Endometrial microvascular endothelial cells (primary cell): ENCODE measurements around the gene DIP2C. TPM values are rescaled to one million over a fixed set of nuclear protein-coding genes. Genes with fewer than 3 reads are reported as not detected.
"Not testable (repeated sequence)": the region's sequence is repeated elsewhere in the genome, so short reads cannot be mapped to it uniquely, and the experiment has no call there.

Experiments used
- in situ Hi-C: cut with HindIII; loops from 2 replicates; pipeline ENCODE4 v1.10.0; 2017; ENCODE audit warnings: low sequenced_read_pairs, low pct_unique_long_range_greater_than_20kb; ENCODE audit errors: inconsistent ontology term
- total RNA-seq: library from RNA; depleted of rRNA; stranded (reverse); fragments of >200 nt; gene quantifications from one replicate; pipeline ENCODE4 v1.2.3, GENCODE V29; 2015; ENCODE audit errors: inconsistent ontology term

The DIP2C gene
- total RNA-seq, 1 donor from 2014 or later: 3.2 TPM

DNA sequence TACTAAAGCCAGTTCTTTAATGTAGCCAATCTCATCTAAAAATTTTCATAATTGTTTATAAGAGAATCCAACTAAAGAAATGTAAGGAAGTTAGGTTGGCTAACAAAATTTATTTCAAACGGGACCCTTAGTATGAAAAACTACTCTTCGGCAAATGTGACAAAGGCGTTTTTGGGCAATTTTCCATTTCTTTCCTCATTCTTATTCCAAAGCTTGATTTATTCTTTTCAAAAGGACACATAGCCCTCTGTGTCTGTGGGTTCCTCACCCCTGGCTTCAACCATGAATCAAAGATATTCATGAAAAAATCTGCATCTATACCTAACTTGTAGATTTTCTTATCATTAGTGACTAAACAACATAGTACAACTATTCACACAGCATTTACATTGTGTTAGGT lies 358.3 kb downstream of the DIP2C start:
- in situ Hi-C loops: no loop called here

DNA sequence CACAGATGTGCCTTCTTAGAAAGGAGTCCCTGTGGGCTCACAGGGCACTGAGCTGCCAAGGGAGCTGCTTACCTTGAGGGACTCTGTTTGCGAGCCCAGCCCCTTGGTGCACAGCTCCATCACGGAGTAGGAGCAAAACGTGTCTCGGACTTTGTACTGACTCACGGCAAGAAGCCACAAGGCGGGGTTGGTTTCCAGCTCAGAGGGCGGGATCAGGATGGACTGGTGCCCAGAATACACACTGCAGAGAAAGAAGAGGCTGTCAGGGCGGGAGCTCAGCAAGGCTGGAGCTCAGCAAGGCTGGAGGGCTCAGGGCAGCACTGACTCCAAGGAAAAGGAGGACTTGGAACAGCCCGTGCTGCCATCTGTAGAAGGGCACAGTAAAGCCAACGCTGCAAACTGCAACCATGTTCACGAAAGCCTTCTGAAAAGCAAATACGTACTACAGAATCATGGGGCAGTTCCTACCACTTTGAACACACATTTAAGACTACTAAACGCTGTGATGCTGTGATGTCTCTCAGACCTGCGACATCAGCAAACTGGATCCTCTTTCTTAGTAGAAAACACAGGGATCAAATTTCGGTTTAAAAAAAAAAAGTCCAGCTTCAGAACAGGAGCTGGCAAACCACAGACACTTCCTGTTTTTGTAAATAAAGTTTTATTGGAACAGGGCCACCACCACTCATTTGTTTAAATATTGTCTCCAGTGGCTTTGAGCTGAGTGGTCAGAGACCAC lies 359.9 kb downstream of the DIP2C start:
- in situ Hi-C loops: no loop called here

DNA sequence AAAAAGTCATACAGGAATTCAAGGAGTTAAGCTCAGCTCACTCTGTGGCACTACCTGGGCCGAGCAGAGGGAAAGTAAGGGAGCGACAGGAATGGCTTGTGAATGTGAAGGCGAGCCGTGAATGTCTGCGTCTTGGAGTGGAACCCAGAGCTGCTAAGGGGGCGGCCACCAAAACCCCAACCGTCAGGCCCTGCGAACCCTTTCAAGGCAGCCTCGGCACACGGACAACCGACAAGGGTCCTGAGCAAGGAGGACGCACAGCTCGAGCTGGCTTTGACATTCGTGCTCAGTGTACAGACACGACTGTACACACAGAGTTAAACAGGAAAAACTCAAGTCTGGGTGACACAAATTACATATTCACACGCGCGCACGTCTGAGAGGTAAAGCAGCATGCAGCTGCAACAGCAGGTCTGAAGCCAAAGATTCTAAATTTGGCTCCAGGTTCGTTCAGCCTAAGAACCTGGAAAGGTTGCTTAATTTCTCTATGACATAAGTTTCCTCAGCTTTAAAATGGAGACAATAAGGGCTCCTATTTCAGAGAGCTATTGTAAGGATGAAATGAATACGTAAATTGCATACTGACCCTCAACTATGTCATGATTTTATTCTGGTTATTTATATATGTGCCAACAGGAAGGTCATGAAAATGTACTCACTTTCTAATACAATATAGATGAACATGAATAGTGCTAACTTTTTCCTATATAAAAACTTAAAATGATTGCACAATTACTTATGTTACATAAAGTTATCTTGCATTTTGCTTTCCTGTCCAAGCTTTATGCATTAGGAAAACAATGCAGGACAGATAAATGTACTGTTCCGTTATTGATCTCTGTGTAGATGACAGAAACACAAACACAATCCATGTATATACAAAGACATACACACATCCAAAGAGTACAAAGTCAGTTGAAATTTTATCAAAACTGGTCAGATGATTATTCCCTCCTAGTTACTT lies 361.3 kb downstream of the DIP2C start:
- in situ Hi-C loops: no loop called here

DNA sequence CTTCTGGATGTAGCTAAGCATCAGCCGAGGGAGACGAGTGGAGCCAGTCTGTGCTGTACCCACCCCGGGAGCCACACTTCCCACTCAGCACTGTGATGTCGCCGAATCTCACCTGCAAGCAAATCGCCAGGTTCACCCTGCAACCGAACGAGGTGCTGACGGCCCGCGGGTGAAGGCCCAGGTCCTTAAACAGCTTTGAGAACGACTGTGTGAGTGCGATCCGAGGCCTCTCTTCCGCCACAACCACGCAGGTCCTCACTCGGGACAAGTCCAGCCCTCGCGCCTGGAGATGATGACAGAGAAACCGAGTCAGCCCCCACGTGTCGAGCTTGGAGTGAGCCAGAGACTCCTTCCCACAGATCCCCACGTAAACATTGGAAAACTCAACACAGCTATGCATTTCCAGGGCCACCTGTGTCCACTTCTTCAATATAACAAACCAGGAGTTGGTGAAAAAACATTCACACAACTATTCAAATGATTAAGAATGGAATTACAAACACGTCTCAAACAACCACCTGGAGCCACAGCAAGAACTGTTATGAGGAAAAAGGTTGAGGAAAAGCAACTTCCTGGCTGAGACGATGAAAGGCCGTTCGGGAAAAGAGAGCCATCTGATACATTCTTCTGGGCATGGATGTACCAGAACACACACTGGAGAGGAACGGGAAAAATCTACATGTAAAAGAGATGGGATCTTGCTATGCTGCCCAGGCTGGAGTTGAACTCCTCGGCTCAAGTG lies 362.4 kb downstream of the DIP2C start:
- in situ Hi-C loops: no loop called here

DNA sequence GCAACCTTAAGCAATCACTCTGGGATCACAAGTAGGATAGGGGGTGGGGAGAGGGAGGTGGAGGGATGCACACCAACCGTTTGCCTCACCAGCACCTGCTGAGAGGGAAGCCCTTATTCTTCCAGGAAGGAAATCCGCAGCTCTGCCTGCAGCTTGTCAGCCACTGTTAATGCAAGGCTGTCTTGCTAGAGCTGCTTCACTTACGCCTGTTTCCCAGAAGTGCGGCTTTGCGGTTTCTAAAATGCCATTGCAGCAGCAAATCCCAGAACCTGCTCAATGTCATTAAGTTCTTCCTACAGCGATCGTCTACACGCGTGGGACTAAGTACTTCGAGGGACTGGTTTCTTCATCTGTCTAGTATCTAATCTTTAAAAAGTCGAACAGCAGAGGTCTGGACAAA lies 363.1 kb downstream of the DIP2C start:
- in situ Hi-C loops: no loop called here

DNA sequence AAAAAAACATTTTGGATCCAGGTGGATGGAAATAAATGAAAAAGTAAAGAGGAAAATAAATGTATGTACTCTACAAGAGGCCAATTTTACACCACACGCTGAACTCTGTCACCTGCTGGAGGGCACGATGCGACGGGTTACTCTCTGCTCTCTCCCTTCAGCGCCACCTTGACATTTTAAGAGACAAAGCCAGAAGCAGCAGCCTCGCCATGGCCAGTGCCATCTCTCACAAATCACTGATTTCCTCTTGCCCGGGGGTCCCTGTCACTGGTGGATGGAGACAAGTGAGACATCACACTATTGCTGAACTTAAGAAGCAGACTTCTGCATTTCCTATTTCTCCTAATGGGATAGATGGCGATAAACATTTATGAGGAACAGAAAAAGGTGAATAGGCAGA lies 364.2 kb downstream of the DIP2C start:
- in situ Hi-C loops: no loop called here

DNA sequence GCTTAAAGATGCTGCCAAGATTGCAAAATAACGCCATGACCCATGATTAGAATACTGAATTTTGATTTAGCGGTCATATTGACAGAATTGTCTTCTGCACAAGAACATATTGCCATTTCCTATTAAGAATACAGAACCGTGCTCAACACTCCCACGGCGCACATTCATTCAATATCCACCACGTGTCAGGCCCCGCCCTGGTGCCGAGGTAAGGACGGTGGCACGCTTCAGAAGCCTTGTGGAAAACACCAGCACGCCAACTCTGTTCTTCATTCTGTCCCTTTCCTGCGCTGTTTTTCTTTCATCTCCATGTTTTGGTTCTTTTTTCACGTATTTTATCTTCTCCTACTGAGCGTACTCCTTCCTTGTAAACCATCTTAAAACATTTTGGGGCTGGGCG lies 364.9 kb downstream of the DIP2C start:
- in situ Hi-C loops: no loop called here

DNA sequence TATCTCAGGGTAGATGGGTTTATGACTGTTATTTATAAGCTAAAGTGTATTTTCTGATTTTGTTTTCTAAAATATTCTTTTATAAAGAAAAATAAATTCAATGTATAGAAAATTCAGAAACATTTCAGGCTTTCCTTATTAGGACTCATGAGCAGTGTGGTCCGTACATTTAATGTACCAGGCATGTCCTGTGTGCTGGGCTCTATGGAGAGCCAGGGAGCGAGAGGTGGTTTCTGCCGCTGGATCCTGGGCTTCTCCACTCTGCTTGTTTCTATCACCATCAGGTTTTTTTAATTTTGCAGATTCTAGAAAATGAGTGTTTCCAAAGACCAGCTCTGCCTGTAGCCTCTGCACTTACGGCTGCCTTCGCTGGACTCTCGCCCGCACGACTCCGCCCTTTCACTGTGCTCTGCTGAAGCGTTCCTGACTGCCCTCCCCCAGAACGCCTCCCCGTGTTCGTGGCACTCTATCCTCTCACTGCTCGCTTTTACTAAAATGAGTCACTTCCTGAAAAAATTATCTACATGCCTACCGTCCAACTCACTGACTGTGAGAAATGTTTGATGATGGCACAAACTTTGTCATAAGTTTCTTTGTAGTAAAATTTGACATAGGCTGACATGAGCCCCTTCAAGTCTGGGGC lies 365.7 kb downstream of the DIP2C start:
- in situ Hi-C loops: no loop called here

DNA sequence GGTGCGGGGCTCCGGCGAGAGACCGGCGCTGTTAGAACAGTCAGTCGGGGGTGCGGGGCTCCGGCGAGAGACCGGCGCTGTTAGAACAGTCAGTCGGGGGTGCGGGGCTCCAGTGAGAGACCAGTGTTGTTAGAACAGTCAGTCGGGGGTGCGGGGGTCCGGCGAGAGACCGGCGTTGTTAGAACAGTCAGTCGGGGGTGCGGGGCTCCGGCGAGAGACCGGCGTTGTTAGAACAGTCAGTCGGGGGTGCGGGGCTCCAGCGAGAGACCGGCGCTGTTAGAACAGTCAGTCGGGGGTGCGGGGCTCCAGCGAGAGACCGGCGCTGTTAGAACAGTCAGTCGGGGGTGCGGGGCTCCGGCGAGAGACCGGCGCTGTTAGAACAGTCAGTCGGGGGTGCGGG lies 366.4 kb downstream of the DIP2C start:
- in situ Hi-C loops: not testable (repeated sequence)

DNA sequence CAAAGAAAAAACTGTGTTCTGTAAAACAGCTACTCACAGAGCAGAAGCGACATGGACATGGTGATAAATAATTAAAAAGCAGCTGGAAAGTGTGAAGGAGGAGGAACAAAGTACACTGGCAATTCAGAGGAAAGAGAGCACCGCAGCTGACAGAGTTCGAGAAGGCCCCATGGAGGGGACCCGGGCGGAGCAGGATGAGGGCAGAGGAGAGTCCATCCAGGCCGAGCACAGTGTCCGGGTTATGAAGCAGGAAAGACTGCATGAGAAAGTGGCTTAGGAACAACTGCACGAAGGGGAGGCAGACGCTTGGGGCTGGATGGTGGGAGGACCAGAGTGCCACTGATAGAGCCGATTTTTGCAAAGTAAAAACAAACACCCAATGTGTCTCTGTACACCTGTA lies 368.7 kb downstream of the DIP2C start:
- in situ Hi-C loops: no loop called here

DNA sequence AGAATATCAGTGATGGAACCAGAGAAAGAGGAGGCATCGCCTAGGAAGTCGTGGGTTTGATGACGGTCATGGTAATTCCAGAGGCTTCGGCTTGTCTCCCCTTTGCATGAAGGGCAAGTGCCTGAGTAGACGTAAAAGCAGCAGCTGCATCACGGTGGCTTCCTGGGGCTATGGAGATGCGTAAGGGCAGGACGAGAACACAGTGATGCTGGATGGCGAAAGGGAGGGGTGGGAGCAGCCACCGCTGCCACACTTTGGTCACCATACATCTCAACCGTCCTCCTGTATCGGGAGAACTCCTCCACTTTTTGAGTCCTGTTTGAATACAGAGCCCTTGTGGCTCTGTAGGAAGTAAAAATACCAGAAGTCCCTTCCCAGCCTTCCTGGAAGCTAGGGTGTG lies 371.5 kb downstream of the DIP2C start:
- in situ Hi-C loops: no loop called here

DNA sequence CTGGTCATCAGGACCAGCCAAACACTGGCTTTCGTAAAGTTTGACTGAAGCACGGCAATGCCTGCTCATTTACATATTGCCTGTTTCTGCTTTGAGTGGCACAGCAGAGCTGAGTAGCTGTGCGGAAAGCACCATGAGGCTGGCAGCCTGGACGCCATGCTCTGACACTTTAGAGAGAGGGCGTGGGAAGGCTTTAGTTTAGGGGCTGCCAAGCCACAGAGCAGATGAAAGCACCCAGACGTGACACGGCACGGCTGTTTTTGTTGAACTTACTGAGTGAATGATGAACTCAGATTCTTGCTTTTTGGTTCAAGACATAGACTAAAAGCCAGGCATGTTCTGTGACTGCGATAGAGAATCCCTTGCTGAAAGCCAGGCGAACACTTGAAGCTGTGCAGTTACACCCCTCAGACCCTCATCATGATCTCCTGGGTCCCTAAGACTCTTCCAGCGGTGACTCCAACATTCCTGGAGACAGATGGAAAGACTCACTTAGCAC lies 372.1 kb downstream of the DIP2C start:
- in situ Hi-C loops: no loop called here

DNA sequence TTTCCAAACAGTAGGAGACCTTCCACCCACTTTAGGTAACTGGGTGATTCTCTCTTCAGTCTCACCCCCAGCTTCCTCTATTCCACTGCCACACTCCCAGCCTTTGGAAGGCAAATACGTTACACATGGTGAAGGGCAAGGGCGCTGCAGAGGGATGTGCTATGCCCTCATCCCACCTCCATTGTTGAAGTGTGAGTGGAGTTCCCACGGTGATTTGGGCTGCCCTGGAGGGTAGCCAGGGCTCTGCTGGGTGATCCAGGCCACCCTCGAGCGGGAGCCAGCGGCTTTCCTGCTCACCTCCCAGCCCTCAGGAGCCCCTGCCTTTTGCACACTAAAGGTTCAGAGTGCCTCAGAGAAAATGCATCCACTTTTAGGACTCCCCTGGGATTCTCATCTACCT lies 373.1 kb downstream of the DIP2C start:
- in situ Hi-C loops: no loop called here

DNA sequence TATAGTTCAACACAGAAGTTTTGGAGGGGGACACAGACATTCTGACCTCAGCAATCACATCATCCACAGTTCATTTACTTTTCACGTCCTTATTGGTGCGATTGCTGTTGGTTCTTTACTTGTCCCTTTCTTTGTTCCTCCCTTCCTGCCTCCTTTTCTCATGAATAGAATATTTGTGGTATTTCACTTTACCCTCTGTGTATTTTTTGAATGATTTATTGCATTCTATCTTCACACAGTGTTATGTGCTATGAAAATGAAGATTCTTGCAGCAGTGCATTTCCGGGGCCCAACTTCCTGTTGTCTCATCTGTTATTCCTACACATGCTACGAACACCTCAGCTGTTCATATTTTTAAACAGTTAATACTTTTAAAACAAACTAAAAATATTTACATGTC lies 374.6 kb downstream of the DIP2C start:
- in situ Hi-C loops: no loop called here

DNA sequence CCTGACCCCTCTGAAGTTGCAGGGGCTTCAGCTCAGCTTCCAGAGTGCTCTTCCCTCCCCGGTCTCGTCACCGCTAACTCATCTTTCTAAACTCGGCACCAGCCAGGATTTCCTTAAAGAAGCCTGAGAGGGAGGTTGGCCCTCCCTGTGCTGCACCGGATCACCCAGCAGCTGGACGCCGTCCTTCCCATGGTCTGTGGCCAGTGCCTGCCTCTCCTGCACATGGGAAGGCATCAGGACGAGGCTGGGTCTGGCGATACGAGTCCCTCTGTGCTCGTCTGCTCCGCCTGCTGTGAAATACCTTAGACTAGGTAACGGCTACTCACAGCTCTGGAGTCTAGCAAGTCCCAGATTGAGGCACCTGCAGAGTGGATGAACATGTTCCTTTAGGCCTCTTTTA lies 375.1 kb downstream of the DIP2C start:
- in situ Hi-C loops: no loop called here

DNA sequence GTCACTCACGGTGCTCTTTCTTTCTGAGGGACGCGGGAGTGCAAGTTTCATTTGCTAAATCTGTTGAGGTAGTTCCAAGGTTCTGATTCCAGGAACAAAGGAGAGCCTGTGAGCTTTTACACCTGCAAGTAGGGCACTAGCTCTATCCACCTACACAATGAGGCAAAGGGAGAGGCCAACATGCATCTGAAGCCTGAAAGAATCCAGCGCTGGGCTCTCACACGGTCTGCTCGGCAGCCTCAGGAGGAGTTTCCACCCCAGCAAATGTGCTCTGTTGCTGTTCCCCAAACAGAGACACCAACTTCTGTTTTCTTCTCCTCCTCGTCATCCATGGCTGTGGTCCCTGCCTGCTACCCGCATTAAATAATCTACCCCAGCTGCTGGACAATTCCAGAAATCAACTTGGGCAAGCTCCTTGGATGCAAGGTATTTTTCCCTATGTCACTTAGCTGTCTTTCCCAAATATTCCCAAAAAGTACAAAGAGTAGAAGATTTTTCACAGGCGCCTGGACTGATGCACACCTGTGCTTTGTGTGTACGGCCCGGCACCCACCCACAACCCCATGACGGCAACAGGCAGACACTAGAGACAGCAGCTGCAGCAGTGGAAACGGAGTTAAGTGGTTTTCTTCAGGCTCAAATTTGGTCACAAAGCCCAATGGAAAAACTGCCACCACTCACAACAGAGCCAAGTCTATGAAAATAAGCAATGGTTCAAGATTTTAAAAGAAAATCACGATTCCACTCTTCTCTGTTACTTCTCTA lies 377.4 kb downstream of the DIP2C start:
- in situ Hi-C loops: no loop called here

DNA sequence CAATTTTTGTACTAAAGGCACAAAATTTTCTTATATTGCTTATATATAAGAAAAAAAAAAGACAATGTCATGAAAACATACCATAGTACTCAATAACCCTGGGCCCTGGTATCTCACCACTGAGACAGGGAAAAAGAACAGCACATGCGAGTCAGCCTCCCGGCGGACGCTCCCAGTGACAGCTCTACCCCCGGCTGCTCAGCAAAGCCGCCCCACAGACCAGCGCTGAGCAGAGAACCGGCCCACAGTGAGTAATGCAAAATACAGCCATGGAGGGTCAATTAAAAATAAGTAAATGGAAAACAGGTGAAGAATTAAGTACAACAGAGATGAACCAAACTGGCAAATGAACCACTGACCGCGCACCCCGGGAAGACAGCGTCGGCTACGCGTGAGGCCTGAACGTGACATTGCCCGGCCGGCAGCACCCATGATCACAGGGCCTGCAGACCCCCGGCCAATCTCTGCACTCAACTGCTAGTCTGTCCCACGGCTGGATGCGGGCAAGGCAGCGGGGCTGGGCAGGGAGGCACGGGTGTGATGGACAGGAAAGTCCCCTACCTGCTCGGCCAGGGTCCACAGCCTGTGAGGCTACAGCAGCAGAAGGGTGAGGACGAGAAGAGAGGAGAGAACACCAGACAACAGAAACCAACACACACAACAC lies 378.4 kb downstream of the DIP2C start:
- in situ Hi-C loops: no loop called here

DNA sequence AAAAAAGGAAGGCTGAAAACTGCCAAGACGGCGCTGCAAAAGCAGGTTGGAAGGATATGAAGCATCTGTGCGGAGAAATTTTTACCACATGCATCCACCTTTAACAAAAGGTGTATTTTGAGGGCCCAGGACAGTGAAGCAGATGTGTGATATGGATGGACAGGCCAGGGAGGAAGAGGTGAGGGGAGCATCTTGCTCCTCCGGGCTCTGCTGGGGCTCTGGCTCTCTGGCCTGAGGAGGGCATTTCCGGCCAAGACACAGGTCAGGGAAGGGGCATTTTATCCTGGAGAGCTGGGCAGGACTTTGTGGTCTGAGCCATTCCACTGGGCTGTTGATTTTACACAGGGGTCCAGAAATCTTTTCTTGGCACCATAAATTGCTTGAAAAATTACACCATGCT lies 379.1 kb downstream of the DIP2C start:
- in situ Hi-C loops: no loop called here
